ENCODE data around the gene SLC6A18. TPM values are rescaled to one million over a fixed set of nuclear protein-coding genes. Genes with fewer than 3 reads are reported as not detected.
A peak's percentile ranks its signal among the peaks of the same experiment; 100 is the strongest.

The SLC6A18 gene
- total and polyA plus RNA-seq, 2 of the 4 experiments (the other 2 are of a cell fraction) = not detected

DNA sequence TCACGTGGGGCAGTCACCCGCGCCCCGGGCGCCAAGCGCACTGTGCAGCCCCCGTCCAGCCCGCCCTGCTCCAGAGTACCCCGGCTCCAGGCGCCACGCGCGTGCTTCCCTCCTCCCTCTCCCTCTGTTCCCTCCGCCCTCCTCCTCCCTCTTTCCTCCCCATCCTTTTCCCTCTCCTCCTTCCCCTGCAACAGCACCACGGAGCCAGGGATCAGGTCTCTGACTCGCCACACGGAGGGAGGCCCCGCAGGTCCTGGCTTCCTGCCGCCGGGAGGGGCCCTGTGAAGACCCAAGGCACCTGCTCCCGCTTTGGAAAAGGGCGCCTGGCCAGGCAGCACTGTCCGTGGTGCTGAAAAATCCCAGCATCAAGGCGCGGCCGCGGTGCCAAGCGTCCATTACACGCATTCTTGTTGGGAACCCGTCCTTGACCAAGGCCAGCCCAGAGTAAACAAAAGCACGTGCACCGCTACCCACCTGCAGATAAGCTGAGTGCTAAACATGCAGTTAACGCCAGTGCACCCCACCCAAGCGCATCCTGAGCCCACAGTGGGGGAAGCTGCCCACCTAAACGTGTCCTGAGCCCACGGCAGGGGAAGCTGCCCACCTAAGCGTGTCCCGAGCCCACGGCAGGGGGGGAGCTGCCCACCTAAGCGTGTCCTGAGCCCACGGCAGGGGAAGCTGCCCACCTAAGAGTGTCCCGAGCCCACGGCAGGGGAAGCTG, 21.7 kb downstream of the SLC6A18 start:
- H3K36me3 ChIP-seq (ENCODE audit: control insufficient read depth, insufficient read depth, low read length) = no peaks in the 10 kb centered on the region
- no peak overlapping the region for H4K91ac ChIP-seq (ENCODE audit: insufficient read depth, low read depth, low read length)
- no peak overlapping the region for H3K18ac ChIP-seq (ENCODE audit: low read depth, low read length)
- H3K27ac ChIP-seq (ENCODE audit: insufficient read depth, low read length) = no peak overlapping the region
- dilution Hi-C loops (cut with HindIII; ENCODE audit: low sequenced_read_pairs, unreplicated experiment) (no loop called here), in situ Hi-C loops (cut with MboI; ENCODE audit: low sequenced_read_pairs) (no loop called here), intact Hi-C loops (cut with micrococcal nuclease) (no loop called here)
- H2AFZ ChIP-seq (replicated peaks; ENCODE audit: low read length, poor library complexity) = peak overlapping the region; percentile 5
- H2BK120ac ChIP-seq (ENCODE audit: low read depth, low read length) = no peak overlapping the region
- H2BK5ac ChIP-seq (ENCODE audit: low read depth, low read length, poor library complexity, severe bottlenecking) = no peak overlapping the region
- H4K5ac ChIP-seq (ENCODE audit: low read depth, low read length) = no peak overlapping the region
- TF ChIP-seq, protein P1, sequence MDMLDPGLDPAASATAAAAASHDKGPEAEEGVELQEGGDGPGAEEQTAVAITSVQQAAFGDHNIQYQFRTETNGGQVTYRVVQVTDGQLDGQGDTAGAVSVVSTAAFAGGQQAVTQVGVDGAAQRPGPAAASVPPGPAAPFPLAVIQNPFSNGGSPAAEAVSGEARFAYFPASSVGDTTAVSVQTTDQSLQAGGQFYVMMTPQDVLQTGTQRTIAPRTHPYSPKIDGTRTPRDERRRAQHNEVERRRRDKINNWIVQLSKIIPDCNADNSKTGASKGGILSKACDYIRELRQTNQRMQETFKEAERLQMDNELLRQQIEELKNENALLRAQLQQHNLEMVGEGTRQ (IDR thresholded peaks at IDR 0.05; ENCODE audit: low read depth, low read length) = no peak
- no peak overlapping the region for H3K4me3 ChIP-seq (ENCODE audit: insufficient read depth, low read depth, low read length)
- H3K56ac ChIP-seq (ENCODE audit: extremely low read depth, insufficient read depth, low read length) = no peak overlapping the region
- H3K4me2 ChIP-seq (ENCODE audit: low read depth, low read length) = no peak overlapping the region
- no peaks in the 10 kb centered on the region for H4K20me1 ChIP-seq (ENCODE audit: insufficient read depth, low read length)
- peaks cover 3% of the 10 kb centered on the region; the same call in 1 of the 2 replicates for H3K27me3 ChIP-seq (ENCODE audit: control insufficient read depth, insufficient read depth, low read length)
- no peak overlapping the region for H3K14ac ChIP-seq (replicated peaks; ENCODE audit: low read depth, low read length)
- H3K9me1 ChIP-seq (ENCODE audit: insufficient read depth, low read length) = no peaks in the 10 kb centered on the region
- no peak overlapping the region for H4K8ac ChIP-seq (ENCODE audit: low read depth in 2 of 2, low read length in 2 of 2)
- no peak overlapping the region for H2BK15ac ChIP-seq (ENCODE audit: low read depth, low read length)
- BruUV-seq (replicated peaks) = no TSS peak
- peak; percentile 51; the same call in 1 of the 2 replicates for ATAC-seq (ENCODE audit: low read depth)
- H3K9me3 ChIP-seq (ENCODE audit: control insufficient read depth, insufficient read depth, low read length) = no peaks in the 10 kb centered on the region
- CTCF ChIA-PET = interaction anchor here (0.6 kb wide), 1 partner anchor 72 kb away, joined by 3 read pairs; no protein-coding TSS in a partner anchor
- no peaks in the 10 kb centered on the region for H3K4me1 ChIP-seq (ENCODE audit: control insufficient read depth, insufficient read depth, low read length)
- no peak overlapping the region for H2BK20ac ChIP-seq (ENCODE audit: low read depth, low read length)
- no peak overlapping the region for H3K9ac ChIP-seq (ENCODE audit: low read depth, low read length)
- H3K4ac ChIP-seq (ENCODE audit: low read depth, low read length) = no peak overlapping the region
- no peak overlapping the region for H3K23ac ChIP-seq (ENCODE audit: low read depth, low read length)
- no peak for DNase-seq
- no peak overlapping the region for H2AK5ac ChIP-seq (ENCODE audit: low read depth, low read length)
- WGBS, 2 experiments (ENCODE audit: extremely low coverage in 2 of 2, insufficient read length in 1 of 2) = 9% methylated on average over 22 of the region's 43 CpGs; no CpG with 5 or more reads in 1 of the 2 experiments
- H3K79me1 ChIP-seq (ENCODE audit: low read depth in 1 of 2, low read length in 2 of 2) = no peaks in the 10 kb centered on the region
- no peak overlapping the region for H2AK9ac ChIP-seq (replicated peaks; ENCODE audit: low read depth, low read length, poor library complexity)
- POLR2A ChIA-PET (ENCODE audit: unreplicated experiment) = interaction anchor here (0.6 kb wide), 1 partner anchor 38 kb away, joined by 17 read pairs; no protein-coding TSS in a partner anchor
